Measurements from ENCODE around the gene YEATS2. TPM values are rescaled to one million over a fixed set of nuclear protein-coding genes. Genes with fewer than 3 reads are reported as not detected.

YEATS2 gene
- total and polyA plus RNA-seq, 2 donors = 13.4 to 41.1 TPM

GRCh38 chr3:183799461-183799860 is 101.9 kb downstream of the YEATS2 start:
- peaks cover 12% of the 10 kb centered on the region for H3K36me3 ChIP-seq (ENCODE audit: insufficient read depth)
- H3K4me1 ChIP-seq (ENCODE audit: insufficient read depth) = no peaks in the 10 kb centered on the region
- no peak overlapping the region for H3K4me3 ChIP-seq (ENCODE audit: low read depth, low read length)
- no peak for DNase-seq (ENCODE audit: extremely low spot score)
- H3K27ac ChIP-seq (ENCODE audit: low read depth) = no peak overlapping the region
- WGBS = 80% methylated on average over 5 of the region's 5 CpGs

- H3K4me1 ChIP-seq (ENCODE audit: insufficient read depth) = no peaks in the 10 kb centered on the region
- DNase-seq (ENCODE audit: extremely low spot score) = no peak
- H3K27ac ChIP-seq (ENCODE audit: low read depth) = no peak overlapping the region
- H3K36me3 ChIP-seq (ENCODE audit: insufficient read depth) = peaks cover 12% of the 10 kb centered on the region
- H3K4me3 ChIP-seq (ENCODE audit: low read depth, low read length) = no peak overlapping the region
- 80% methylated on average over 8 of the region's 8 CpGs for WGBS
Measured at GRCh38 chr3:183800243-183800863, 102.8 kb downstream of the YEATS2 start.

- H3K4me1 ChIP-seq (ENCODE audit: insufficient read depth) = no peaks in the 10 kb centered on the region
- H3K4me3 ChIP-seq (ENCODE audit: low read depth, low read length) = no peak overlapping the region
- no peak for DNase-seq (ENCODE audit: extremely low spot score)
- WGBS = 94% methylated on average over 5 of the region's 5 CpGs
- H3K27ac ChIP-seq (ENCODE audit: low read depth) = no peak overlapping the region
- peaks cover 12% of the 10 kb centered on the region for H3K36me3 ChIP-seq (ENCODE audit: insufficient read depth)
Measured at GRCh38 chr3:183801601-183802000, 104.0 kb downstream of the YEATS2 start.

- no peak for DNase-seq (ENCODE audit: extremely low spot score)
- Histone ChIP-seq H3K27ac (ENCODE audit: low read depth) (no peak overlapping the region), H3K36me3 (ENCODE audit: insufficient read depth) (peaks cover 12% of the 10 kb centered on the region), H3K4me1 (ENCODE audit: insufficient read depth) (no peaks in the 10 kb centered on the region), H3K4me3 (ENCODE audit: low read depth, low read length) (no peak overlapping the region)
- WGBS = 62% methylated on average over 6 of the region's 6 CpGs
Measured at GRCh38 chr3:183802989-183803388, 105.4 kb downstream of the YEATS2 start.

GRCh38 chr3:183807209-183807728 is 109.7 kb downstream of the YEATS2 start:
- H3K36me3 ChIP-seq (ENCODE audit: insufficient read depth) = peaks cover 2% of the 10 kb centered on the region
- no peak overlapping the region for H3K4me3 ChIP-seq (ENCODE audit: low read depth, low read length)
- WGBS = 92% methylated on average over 12 of the region's 12 CpGs
- no peak for DNase-seq (ENCODE audit: extremely low spot score)
- H3K27ac ChIP-seq (ENCODE audit: low read depth) = no peak overlapping the region
- H3K4me1 ChIP-seq (ENCODE audit: insufficient read depth) = no peaks in the 10 kb centered on the region

- Histone ChIP-seq H3K4me1 (ENCODE audit: insufficient read depth) (no peaks in the 10 kb centered on the region), H3K27ac (ENCODE audit: low read depth) (no peak overlapping the region), H3K36me3 (ENCODE audit: insufficient read depth) (peaks cover 2% of the 10 kb centered on the region), H3K4me3 (ENCODE audit: low read depth, low read length) (no peak overlapping the region)
- WGBS = 95% methylated on average over 12 of the region's 12 CpGs
- no peak for DNase-seq (ENCODE audit: extremely low spot score)
Measured at GRCh38 chr3:183807881-183808280, 110.3 kb downstream of the YEATS2 start.

- no peak overlapping the region for H3K4me3 ChIP-seq (ENCODE audit: low read depth, low read length)
- H3K36me3 ChIP-seq (ENCODE audit: insufficient read depth) = peaks cover 2% of the 10 kb centered on the region
- no peak overlapping the region for H3K27ac ChIP-seq (ENCODE audit: low read depth)
- DNase-seq (ENCODE audit: extremely low spot score) = no peak
- no peaks in the 10 kb centered on the region for H3K4me1 ChIP-seq (ENCODE audit: insufficient read depth)
- 96% methylated on average over 11 of the region's 11 CpGs for WGBS
Measured at GRCh38 chr3:183808355-183808754, 110.8 kb downstream of the YEATS2 start.

GRCh38 chr3:183809270-183809669 is 111.7 kb downstream of the YEATS2 start:
- H3K4me3 ChIP-seq (ENCODE audit: low read depth, low read length) = no peak overlapping the region
- peaks cover 2% of the 10 kb centered on the region for H3K36me3 ChIP-seq (ENCODE audit: insufficient read depth)
- no peak overlapping the region for H3K27ac ChIP-seq (ENCODE audit: low read depth)
- WGBS = 74% methylated on average over 5 of the region's 5 CpGs
- H3K4me1 ChIP-seq (ENCODE audit: insufficient read depth) = no peaks in the 10 kb centered on the region
- DNase-seq (ENCODE audit: extremely low spot score) = no peak

- 88% methylated on average over 24 of the region's 24 CpGs for WGBS
Measured at GRCh38 chr3:183810643-183811594, 113.3 kb downstream of the YEATS2 start.

GRCh38 chr3:183811638-183812037 is 114.0 kb downstream of the YEATS2 start:
- Histone ChIP-seq H3K4me3 (ENCODE audit: low read depth, low read length) (no peak overlapping the region), H3K4me1 (ENCODE audit: insufficient read depth) (no peaks in the 10 kb centered on the region), H3K27ac (ENCODE audit: low read depth) (no peak overlapping the region), H3K36me3 (ENCODE audit: insufficient read depth) (no peaks in the 10 kb centered on the region)
- no peak for DNase-seq (ENCODE audit: extremely low spot score)
- WGBS = 94% methylated on average over 11 of the region's 11 CpGs

More at GRCh38 chr3:183810643-183811594, 113.3 kb downstream of the YEATS2 start:
- no peak for DNase-seq (ENCODE audit: extremely low spot score)
- H3K4me1 ChIP-seq (ENCODE audit: insufficient read depth) = no peaks in the 10 kb centered on the region
- no peaks in the 10 kb centered on the region for H3K36me3 ChIP-seq (ENCODE audit: insufficient read depth)
- H3K27ac ChIP-seq (ENCODE audit: low read depth) = no peak overlapping the region
- no peak overlapping the region for H3K4me3 ChIP-seq (ENCODE audit: low read depth, low read length)

- 60% methylated on average over 8 of the region's 8 CpGs for WGBS
- H3K4me3 ChIP-seq (ENCODE audit: low read depth, low read length) = no peak overlapping the region
- no peaks in the 10 kb centered on the region for H3K4me1 ChIP-seq (ENCODE audit: insufficient read depth)
- H3K27ac ChIP-seq (ENCODE audit: low read depth) = no peak overlapping the region
- peak; percentile 28 for DNase-seq (ENCODE audit: extremely low spot score)
- H3K36me3 ChIP-seq (ENCODE audit: insufficient read depth) = no peaks in the 10 kb centered on the region
Measured at GRCh38 chr3:183812761-183813445, 115.3 kb downstream of the YEATS2 start.

- DNase-seq (ENCODE audit: extremely low spot score) = no peak
- no peak overlapping the region for H3K4me3 ChIP-seq (ENCODE audit: low read depth, low read length)
- H3K36me3 ChIP-seq (ENCODE audit: insufficient read depth) = no peaks in the 10 kb centered on the region
- WGBS = 93% methylated on average over 1 of the region's 1 CpG
- H3K27ac ChIP-seq (ENCODE audit: low read depth) = no peak overlapping the region
- no peaks in the 10 kb centered on the region for H3K4me1 ChIP-seq (ENCODE audit: insufficient read depth)
Measured at GRCh38 chr3:183814240-183814639, 116.6 kb downstream of the YEATS2 start.

GRCh38 chr3:183815563-183815940 is 118.0 kb downstream of the YEATS2 start:
- Histone ChIP-seq H3K27ac (ENCODE audit: low read depth) (no peak overlapping the region), H3K4me1 (ENCODE audit: insufficient read depth) (no peaks in the 10 kb centered on the region), H3K4me3 (ENCODE audit: low read depth, low read length) (no peak overlapping the region), H3K36me3 (ENCODE audit: insufficient read depth) (no peaks in the 10 kb centered on the region)
- WGBS = 76% methylated on average over 9 of the region's 9 CpGs
- DNase-seq (ENCODE audit: extremely low spot score) = no peak

Measured in urinary bladder (tissue), 4 donors.